HL-60 (cell line): Measurements from ENCODE around the gene RALGAPB. TPM values are rescaled to one million over a fixed set of nuclear protein-coding genes. Genes with fewer than 3 reads are reported as not detected.

ENCODE experiments used
- DNase-seq, 2 experiments: peaks; one replicate each; pipeline ENCODE4 v3.0.0-alpha.2; 2010 to 2020; ENCODE audit warnings: low read depth in 1 of 2, low spot score in 1 of 2
- H3K27ac ChIP-seq: fragments of 250-450 bp; sonication (Bioruptor Pico); replicated peaks from 2 replicates; pipeline ENCODE4 v1.5.1; 2020; ENCODE audit warnings: mild to moderate bottlenecking, moderate library complexity
- H3K27me3 ChIP-seq: fragments of 250-450 bp; sonication (Bioruptor Pico); 2 replicates; pipeline ENCODE4 v1.5.1; 2021; ENCODE audit warnings: mild to moderate bottlenecking, moderate library complexity; ENCODE audit not compliant: insufficient read depth, poor library complexity, severe bottlenecking
- H3K4me3 ChIP-seq: replicated peaks from 2 replicates; pipeline ENCODE4 v1.5.1; 2011; ENCODE audit warnings: mild to moderate bottlenecking, control low read depth, low read length; ENCODE audit not compliant: insufficient read depth
- CTCF ChIP-seq: IDR thresholded peaks from one replicate; pipeline ENCODE4 v1.5.1; 2011; ENCODE audit warnings: low read length, control low read depth, inconsistent platforms; ENCODE audit not compliant: insufficient read depth
- GABPA ChIP-seq: IDR thresholded peaks from 2 replicates; pipeline ENCODE4 v1.6.1; 2012; ENCODE audit warnings: low read depth
- SPI1 ChIP-seq: IDR thresholded peaks from 2 replicates; pipeline ENCODE4 v1.6.1; 2012; ENCODE audit warnings: low read depth, mild to moderate bottlenecking, borderline replicate concordance
- microRNA-seq: library from miRNA; unstranded; fragments of <30 nt; microRNA quantifications from one replicate; pipeline ENCODE4, GENCODE V29; 2018

Gene RALGAPB

GRCh38 chr20:38626921-38627659 is 154.4 kb downstream of the RALGAPB start:
- DNase-seq, result no peak
- Histone ChIP-seq H3K27ac (no peak overlapping the region), H3K27me3 (no peaks in the 10 kb centered on the region), H3K4me3 (no peak overlapping the region)
- TF ChIP-seq SPI1 (no peak), CTCF (no peak), GABPA (no peak)

Small RNAs within 50 kb of the gene (microRNA-seq; reads per million reads assigned to microRNA genes)
- gene MIR548O2, result not detected
